ENCODE results near the gene CRYAB. TPM values are rescaled to one million over a fixed set of nuclear protein-coding genes. Genes with fewer than 3 reads are reported as not detected.

Gene CRYAB, protein sequence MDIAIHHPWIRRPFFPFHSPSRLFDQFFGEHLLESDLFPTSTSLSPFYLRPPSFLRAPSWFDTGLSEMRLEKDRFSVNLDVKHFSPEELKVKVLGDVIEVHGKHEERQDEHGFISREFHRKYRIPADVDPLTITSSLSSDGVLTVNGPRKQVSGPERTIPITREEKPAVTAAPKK
- polyA plus RNA-seq (ENCODE audit: low read depth in 6 of 6): not detected

DNA sequence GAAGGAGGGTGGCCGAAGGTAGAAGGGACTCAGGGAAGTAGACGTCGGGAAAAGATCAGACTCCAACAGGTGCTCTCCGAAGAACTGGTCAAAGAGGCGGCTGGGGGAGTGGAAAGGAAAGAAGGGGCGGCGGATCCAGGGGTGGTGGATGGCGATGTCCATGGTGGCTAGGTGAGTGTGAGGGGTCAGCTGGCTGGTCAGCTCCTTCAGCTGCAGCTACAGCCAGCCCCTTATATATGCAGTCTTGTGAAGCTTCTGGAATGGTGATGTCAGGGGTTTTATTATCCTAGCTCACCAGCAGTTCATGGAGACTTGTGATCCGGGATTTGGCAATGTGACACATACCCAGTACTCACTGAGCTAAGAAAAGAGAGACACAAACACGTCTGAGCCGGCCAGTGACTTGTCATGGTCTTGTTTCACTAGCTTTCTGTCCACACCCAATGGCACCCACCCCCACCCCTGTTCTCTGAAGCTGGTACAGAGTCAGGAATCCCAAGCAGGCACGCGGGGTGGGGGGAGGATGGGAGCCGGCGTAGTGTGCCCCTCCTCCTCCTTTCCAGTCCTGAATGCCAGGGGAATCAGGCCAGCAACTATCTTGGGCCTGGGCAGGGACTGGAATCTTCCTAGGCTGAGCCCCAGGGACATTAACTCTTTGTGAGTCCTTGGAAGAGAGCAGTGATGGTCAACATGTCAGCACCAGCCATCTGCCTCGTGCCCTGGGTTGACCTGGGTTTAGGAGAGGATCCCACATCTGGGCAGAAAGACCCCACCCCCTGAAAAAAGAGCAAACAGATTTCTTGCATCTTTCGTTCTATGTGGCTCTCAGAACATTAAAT lies at the start of gene CRYAB:
TSS of gene CRYAB (minus strand) at position 208 of the 839 bp plus-strand sequence. CDS start at position 162, 46 bp downstream.
- DNase-seq (no peak), ATAC-seq (ENCODE audit: low read depth in 2 of 2) (no peak)
- no peaks in the 10 kb centered on the region for H3K36me3 Mint-ChIP-seq
- peaks cover 0 to 3% (median 0%) of the 10 kb centered on the region in 7 donors for H3K9me3 Mint-ChIP-seq
- H3K4me3 Mint-ChIP-seq: no peak within 1 kb of the TSS
- H3K27ac Mint-ChIP-seq: peak within 1 kb of the TSS in 1 of 6 donors; percentile 50
- peaks cover 0 to 5% (median 0%) of the 10 kb centered on the region in 3 donors for H3K4me1 Mint-ChIP-seq
- H3K27me3 Mint-ChIP-seq: peaks cover 70 to 88% (median 74%) of the 10 kb centered on the region in 3 donors

DNA sequence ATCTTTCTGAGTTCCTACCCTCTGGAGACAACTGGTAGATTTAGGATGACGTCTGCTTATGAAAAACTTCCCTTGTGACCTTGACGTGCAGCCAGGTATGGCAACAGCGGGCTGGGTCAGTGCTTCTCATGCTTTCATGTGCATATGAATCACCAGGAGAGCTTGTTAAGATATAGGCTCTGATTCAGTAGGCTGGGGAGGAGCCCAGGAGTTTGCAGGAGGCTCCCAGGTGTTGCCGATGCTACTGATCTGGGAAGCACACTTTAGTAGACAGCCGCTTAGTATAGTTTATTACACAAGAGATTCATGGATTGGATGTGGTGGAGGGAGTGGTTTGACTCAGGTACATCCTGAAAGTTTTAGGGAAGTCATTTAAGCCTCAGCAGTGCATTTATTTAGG lies 49.3 kb upstream of the CRYAB start:
- Mint-ChIP-seq H3K4me1 (peaks cover 0 to 4% (median 0%) of the 10 kb centered on the region in 3 donors), H3K36me3 (peaks cover 0 to 7% of the 10 kb centered on the region in 2 donors), H3K27ac (no peak overlapping the region), H3K9me3 (no peaks in the 10 kb centered on the region), H3K27me3 (peaks cover 0 to 8% (median 7%) of the 10 kb centered on the region in 3 donors), H3K4me3 (no peak overlapping the region)
- ATAC-seq (ENCODE audit: low read depth in 2 of 2): no peak
- DNase-seq: no peak

DNA sequence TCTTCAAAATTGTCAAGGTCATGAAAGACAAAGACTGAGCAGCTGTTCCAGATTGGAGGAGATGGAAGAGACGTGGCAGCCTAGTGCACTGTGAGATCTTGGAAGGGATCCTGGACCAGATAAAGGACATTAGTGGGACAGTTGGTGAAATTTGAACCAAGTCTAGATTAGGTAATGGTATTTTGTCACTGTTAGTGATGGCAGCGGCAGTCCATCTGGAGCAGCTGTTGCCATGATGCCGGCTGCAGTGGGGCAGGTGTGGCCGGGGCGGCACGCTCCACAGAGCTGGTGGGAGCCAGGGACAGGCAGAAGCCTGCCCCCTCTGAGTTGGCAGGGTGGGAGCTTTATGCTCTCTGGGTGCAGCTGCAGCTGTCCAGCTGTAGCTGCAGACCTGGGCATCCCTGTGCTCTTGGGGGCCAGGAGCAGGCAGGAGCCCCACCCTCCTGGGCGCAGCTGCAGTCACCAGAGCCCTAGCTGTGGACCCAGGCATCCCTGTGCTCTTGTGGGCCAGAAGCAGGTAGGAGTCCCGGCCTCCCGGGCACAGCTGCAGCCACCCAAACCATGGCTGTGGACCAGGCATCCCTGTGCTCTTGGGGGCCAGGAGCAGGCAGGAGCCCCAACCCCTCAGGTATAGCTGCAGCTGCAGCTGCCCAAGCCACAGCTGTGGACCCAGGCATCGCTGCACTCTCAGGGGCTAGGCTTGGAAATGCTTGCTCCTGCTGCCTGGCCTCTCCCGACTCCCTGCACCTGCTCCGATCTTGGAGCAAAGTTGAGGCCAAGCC lies 46.3 kb upstream of the CRYAB start:
- H3K27ac Mint-ChIP-seq: no peak overlapping the region
- no peaks in the 10 kb centered on the region for H3K9me3 Mint-ChIP-seq
- DNase-seq: no peak
- no peak overlapping the region for H3K4me3 Mint-ChIP-seq
- ATAC-seq (ENCODE audit: low read depth in 2 of 2): no peak
- peaks cover 0 to 9% (median 8%) of the 10 kb centered on the region in 3 donors for H3K27me3 Mint-ChIP-seq
- peaks cover 0 to 4% (median 0%) of the 10 kb centered on the region in 3 donors for H3K4me1 Mint-ChIP-seq
- peaks cover 0 to 7% of the 10 kb centered on the region in 2 donors for H3K36me3 Mint-ChIP-seq

DNA sequence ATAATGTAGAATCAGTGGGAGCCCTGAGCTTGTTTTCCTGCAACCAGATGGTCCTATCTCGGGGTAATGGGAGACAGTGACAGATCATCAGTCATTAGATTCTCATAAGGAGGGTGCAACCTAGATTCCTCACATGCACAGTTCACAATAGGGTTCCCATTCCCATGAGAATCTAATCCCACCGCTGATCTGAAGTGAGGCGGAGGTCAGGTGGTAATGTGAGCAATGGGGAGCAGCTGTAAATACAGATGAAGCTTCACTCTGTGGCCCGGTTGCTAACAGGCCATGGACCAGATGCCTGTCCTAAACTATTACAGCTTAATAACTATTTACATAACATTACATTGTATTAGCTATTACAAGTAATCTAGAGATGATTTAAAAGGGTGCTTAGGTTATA lies 42.6 kb upstream of the CRYAB start:
- Mint-ChIP-seq H3K4me1 (peaks cover 0 to 4% (median 0%) of the 10 kb centered on the region in 3 donors), H3K36me3 (peaks cover 0 to 7% of the 10 kb centered on the region in 2 donors), H3K27ac (no peak overlapping the region), H3K27me3 (peaks cover 0 to 8% (median 5%) of the 10 kb centered on the region in 3 donors), H3K4me3 (no peak overlapping the region), H3K9me3 (peaks cover 0 to 3% (median 0%) of the 10 kb centered on the region in 7 donors)
- no peak for ATAC-seq (ENCODE audit: low read depth in 2 of 2)
- no peak for DNase-seq

DNA sequence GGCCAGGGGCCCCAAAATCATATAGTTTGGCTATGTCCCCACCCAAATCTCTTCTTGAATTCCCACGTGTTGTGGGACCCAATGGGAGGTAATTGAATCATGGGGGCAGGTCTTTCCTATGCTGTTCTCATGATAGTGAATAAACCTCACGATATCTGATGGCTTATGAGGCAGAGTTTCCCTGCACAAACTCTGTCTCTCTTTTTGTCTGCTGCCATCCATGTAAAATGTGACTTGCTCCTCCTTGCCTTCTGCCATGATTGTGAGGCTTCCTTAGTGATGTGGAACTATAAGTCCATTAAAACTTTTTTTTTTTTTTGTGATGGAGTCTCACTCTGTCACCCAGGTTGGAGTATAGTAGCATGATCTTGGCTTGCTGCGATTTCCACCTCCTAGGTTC lies 40.0 kb upstream of the CRYAB start:
- H3K36me3 Mint-ChIP-seq: no peaks in the 10 kb centered on the region
- peak overlapping the region in 1 of 6 donors; percentile 84 for H3K27ac Mint-ChIP-seq
- no peak overlapping the region for H3K4me3 Mint-ChIP-seq
- DNase-seq (no peak), ATAC-seq (ENCODE audit: low read depth in 2 of 2) (no peak)
- H3K4me1 Mint-ChIP-seq: peaks cover 0 to 9% (median 8%) of the 10 kb centered on the region in 3 donors
- peaks cover 0 to 5% (median 0%) of the 10 kb centered on the region in 3 donors for H3K27me3 Mint-ChIP-seq
- H3K9me3 Mint-ChIP-seq: peaks cover 0 to 3% (median 0%) of the 10 kb centered on the region in 7 donors

DNA sequence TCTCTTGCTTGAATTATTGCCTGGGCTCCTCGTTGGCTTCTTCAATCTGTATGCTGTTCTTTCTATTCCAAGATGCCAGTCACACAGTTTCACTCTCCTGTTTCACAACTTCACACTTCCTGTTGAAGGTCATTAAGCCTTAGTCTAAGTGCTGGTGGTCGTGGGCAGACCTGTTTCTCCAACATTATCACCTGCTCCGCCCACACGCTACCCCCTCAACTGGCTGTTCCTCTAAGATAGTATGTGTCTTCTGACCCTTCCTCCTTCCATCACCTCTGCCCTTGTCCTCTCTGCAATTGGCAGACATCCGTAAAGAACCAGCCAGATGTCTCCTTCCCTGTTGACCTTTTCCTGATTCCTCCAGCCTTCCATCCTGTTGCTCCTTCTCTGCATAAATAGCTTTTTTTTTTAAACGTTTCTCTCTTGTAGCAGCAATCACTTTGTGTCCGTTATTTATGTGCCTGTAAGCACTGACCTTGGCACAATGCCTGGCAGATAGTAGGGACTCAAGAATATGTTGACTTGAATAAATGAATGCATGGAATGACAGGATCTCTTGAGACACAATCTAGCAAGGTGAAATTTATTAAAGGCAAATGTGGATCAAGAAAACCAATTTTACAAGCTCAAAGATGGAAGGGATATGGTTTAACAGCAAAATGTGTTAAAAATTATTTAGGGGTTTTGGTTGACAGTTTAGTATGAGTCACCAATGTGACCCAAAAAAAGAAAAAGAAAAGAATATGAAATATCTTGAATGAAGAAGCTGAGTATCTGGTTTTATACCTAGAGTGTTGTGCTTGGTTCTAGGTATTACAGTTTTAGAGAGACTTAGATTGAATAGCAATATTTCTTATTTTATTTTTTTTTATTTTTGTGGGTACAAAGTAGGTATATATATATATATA lies 38.2 kb upstream of the CRYAB start:
- H3K27ac Mint-ChIP-seq: peak overlapping the region in 2 of 6 donors; percentile 39 to 43
- peaks cover 0 to 3% (median 0%) of the 10 kb centered on the region in 7 donors for H3K9me3 Mint-ChIP-seq
- no peak for ATAC-seq (ENCODE audit: low read depth in 2 of 2)
- peaks cover 0 to 9% (median 8%) of the 10 kb centered on the region in 3 donors for H3K4me1 Mint-ChIP-seq
- no peak for DNase-seq
- no peak overlapping the region for H3K4me3 Mint-ChIP-seq
- no peaks in the 10 kb centered on the region for H3K27me3 Mint-ChIP-seq
- H3K36me3 Mint-ChIP-seq: no peaks in the 10 kb centered on the region

DNA sequence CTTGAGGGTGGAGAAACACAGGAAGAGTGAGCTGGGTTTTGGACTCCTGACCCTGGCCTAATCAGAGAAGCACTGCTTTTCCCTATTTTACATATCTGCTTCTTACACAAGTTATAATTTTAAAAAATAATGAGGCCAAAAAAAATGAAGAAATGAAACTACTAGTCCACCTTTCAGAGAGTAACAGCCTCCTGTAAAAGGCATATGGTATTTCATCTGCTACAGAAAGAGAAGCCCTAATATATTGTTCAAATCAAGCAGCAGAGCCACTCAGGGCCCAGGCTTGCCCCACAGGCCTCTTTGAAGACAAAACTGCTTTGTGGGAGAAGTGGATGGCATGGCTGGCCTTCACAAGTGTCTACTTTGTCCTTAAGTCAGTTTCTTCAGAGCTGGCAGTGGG lies 35.6 kb upstream of the CRYAB start:
- H3K27ac Mint-ChIP-seq: peak overlapping the region; percentile 36 to 84 (median 66)
- peak overlapping the region in 1 of 8 donors; percentile 56 for H3K4me3 Mint-ChIP-seq
- H3K4me1 Mint-ChIP-seq: peaks cover 0 to 9% (median 8%) of the 10 kb centered on the region in 3 donors
- peak in 1 of 2 donors; percentile 23 for ATAC-seq (ENCODE audit: low read depth in 2 of 2)
- no peaks in the 10 kb centered on the region for H3K27me3 Mint-ChIP-seq
- DNase-seq: no peak
- no peaks in the 10 kb centered on the region for H3K36me3 Mint-ChIP-seq
- H3K9me3 Mint-ChIP-seq: peaks cover 0 to 3% (median 0%) of the 10 kb centered on the region in 7 donors

DNA sequence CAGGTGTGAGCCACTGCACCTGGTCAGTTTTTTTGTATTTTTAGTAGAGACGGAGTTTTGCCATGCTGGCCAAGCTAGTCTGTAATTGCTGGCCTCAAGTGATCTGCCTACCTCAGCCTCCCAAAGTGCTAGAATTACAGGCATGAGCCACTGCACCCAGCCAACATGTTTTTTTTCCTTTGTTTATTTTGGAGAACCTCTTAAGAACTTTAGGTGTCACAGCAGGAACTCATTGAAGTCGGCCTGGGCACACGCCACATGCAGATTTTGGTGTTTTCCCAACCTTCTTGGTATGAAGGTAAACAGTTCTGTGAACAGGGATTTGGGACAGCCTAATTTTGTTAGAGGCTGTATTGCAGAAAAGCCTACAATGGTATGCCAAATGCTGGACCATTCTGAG lies 34.9 kb upstream of the CRYAB start:
- no peaks in the 10 kb centered on the region for H3K27me3 Mint-ChIP-seq
- H3K9me3 Mint-ChIP-seq: peaks cover 0 to under 1% (median 0%) of the 10 kb centered on the region in 7 donors
- H3K4me3 Mint-ChIP-seq: no peak overlapping the region
- H3K36me3 Mint-ChIP-seq: no peaks in the 10 kb centered on the region
- DNase-seq (no peak), ATAC-seq (ENCODE audit: low read depth in 2 of 2) (no peak)
- H3K27ac Mint-ChIP-seq: peak overlapping the region in 3 of 6 donors; percentile 11 to 84 (median 42)
- H3K4me1 Mint-ChIP-seq: peaks cover 0 to 9% (median 8%) of the 10 kb centered on the region in 3 donors

DNA sequence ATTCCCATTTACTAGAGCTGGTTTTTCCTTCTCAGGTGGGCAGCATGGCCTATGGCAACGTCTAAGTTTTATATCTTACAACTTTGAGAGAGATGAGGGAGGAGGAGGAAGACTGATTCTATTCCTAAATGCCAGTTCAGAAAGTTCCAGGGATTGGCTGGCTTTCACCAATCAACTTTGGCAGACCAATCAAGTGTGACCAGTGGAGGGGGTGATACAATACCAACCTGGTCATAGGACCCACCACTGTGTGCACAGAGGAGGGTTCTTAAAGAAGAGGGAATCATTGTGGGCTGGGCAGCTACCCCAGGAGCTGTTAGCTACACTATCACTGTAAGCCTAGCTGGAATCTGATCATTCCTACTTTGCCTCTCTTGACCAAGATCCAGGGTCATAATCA lies 33.6 kb upstream of the CRYAB start:
- no peak overlapping the region for H3K4me3 Mint-ChIP-seq
- H3K4me1 Mint-ChIP-seq: peaks cover 0 to 9% (median 8%) of the 10 kb centered on the region in 3 donors
- no peaks in the 10 kb centered on the region for H3K9me3 Mint-ChIP-seq
- no peaks in the 10 kb centered on the region for H3K27me3 Mint-ChIP-seq
- ATAC-seq (ENCODE audit: low read depth in 2 of 2) (no peak), DNase-seq (no peak)
- H3K36me3 Mint-ChIP-seq: no peaks in the 10 kb centered on the region
- H3K27ac Mint-ChIP-seq: no peak overlapping the region

DNA sequence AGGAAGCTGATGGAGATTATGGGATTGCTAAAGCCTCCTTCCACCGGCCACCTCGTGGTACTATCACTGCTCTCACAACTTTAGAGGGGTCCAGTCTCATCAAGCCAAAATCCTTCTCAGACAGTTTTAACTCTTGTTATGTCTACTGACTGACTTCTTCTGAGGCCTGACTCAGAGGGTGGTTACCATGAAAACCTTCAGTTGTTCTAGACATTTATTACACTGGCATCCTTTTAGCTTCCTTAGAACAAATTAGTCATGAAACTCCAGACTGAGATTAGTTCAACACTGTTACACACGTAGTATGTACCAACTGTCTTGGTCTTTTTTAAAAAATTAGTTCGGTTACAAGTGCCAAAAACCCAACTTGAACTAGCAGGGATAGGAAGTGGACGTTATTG lies 33.1 kb upstream of the CRYAB start:
- Mint-ChIP-seq H3K9me3 (no peaks in the 10 kb centered on the region), H3K4me1 (peaks cover 0 to 9% (median 8%) of the 10 kb centered on the region in 3 donors), H3K4me3 (no peak overlapping the region)

DNA sequence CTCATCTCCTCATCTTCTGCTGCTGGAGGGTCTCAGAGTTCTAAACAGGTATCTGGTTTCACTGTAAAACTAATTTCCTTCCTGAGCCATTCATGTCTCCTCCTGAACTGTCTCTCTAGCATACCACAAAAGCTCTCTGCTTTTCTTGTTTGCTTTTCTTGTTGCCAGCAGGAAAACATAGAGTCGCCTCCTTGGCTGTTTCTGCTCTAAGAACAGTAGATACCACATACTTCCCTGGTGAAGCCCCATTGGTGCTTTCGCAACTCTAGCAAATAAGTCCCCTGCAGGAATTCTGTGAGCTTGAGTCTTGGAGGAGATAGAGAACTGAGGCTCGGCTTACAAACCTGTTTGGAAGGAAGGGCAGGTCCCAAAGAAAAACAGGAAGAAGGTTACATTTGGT lies 32.6 kb upstream of the CRYAB start:
- ATAC-seq (ENCODE audit: low read depth in 2 of 2): no peak
- H3K27ac Mint-ChIP-seq: no peak overlapping the region
- no peak overlapping the region for H3K4me3 Mint-ChIP-seq
- no peaks in the 10 kb centered on the region for H3K36me3 Mint-ChIP-seq
- H3K27me3 Mint-ChIP-seq: peaks cover 0 to 5% (median 0%) of the 10 kb centered on the region in 3 donors
- H3K9me3 Mint-ChIP-seq: no peaks in the 10 kb centered on the region
- H3K4me1 Mint-ChIP-seq: peaks cover 0 to 9% (median 8%) of the 10 kb centered on the region in 3 donors
- DNase-seq: no peak

More for the DNA sequence above, 33.1 kb upstream of the CRYAB start:
- DNase-seq (no peak), ATAC-seq (ENCODE audit: low read depth in 2 of 2) (no peak)
- H3K27me3 Mint-ChIP-seq: no peaks in the 10 kb centered on the region
- H3K36me3 Mint-ChIP-seq: no peaks in the 10 kb centered on the region
- no peak overlapping the region for H3K27ac Mint-ChIP-seq

DNA sequence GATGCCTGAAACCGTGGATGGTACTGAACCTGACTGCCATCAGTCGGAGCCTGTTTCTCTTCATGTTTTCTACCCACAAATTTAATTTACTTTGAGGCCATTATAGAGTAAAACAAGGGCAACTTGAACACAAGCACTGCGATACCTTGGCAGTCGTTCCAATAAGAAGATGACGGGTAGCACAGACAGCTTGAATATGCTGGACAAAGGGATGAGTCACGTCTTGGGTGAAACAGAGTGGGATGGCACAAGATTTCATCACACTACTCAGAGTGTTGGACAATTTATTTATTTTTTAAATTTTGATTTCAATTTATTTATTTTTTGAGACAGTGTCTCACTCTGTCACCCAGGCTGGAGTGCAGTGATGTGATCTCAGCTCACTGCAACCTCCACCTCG lies 31.3 kb upstream of the CRYAB start:
- Mint-ChIP-seq H3K9me3 (no peaks in the 10 kb centered on the region), H3K4me3 (no peak overlapping the region), H3K36me3 (no peaks in the 10 kb centered on the region), H3K4me1 (peaks cover 10 to 20% (median 19%) of the 10 kb centered on the region in 3 donors), H3K27me3 (peaks cover 0 to 5% (median 0%) of the 10 kb centered on the region in 3 donors), H3K27ac (no peak overlapping the region)
- ATAC-seq (ENCODE audit: low read depth in 2 of 2) (no peak), DNase-seq (no peak)
